Measurements from ENCODE around the gene DNAH6.

DNA sequence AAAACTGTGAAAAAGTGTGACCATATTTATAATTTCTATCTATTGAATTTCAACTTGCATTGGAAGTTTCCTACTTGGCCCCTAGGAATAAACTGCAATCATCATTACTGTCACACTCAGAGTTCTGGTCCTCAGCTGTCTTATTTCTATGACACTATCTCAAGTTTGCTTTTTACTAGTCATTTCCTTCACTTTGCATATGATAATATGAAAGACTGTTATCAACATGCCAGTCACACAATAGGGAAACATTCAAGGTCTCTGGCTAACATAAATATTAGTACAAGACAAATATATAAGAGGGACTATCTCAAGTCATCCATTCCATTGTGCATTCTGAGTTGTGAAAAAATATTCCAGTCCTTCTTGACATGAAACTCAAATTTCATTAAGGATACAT lies 28.7 kb downstream of the DNAH6 start:
- TF ChIP-seq, protein P1, sequence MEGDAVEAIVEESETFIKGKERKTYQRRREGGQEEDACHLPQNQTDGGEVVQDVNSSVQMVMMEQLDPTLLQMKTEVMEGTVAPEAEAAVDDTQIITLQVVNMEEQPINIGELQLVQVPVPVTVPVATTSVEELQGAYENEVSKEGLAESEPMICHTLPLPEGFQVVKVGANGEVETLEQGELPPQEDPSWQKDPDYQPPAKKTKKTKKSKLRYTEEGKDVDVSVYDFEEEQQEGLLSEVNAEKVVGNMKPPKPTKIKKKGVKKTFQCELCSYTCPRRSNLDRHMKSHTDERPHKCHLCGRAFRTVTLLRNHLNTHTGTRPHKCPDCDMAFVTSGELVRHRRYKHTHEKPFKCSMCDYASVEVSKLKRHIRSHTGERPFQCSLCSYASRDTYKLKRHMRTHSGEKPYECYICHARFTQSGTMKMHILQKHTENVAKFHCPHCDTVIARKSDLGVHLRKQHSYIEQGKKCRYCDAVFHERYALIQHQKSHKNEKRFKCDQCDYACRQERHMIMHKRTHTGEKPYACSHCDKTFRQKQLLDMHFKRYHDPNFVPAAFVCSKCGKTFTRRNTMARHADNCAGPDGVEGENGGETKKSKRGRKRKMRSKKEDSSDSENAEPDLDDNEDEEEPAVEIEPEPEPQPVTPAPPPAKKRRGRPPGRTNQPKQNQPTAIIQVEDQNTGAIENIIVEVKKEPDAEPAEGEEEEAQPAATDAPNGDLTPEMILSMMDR (conservative IDR thresholded peaks at IDR 0.05; ENCODE audit: low read depth, low read length): no peak
- no peak for TF ChIP-seq EZH2phosphoT487 (IDR thresholded peaks at IDR 0.05; ENCODE audit: borderline replicate concordance, low read length)
